ENCODE measurements around the gene FHIT.

DNA sequence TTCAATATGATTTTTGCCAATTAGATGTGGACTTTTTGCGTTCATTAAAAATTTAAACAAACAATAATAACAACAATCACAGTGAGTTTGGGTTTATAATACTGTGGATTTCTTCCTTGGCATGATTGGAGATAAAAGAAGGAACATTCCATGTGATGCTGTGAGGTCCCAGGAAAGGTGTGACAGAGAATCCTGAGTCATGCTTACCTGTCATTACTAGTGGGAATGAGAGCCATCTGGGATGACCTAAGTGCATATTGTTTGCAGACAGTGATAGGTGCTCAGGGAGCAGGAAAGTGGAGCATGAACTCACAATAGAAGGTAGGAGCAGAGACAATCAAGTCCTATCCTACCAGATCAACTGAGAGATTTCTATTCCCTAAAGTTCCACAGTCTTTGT lies 1434.9 kb downstream of the FHIT start:
- TF ChIP-seq, protein P1, sequence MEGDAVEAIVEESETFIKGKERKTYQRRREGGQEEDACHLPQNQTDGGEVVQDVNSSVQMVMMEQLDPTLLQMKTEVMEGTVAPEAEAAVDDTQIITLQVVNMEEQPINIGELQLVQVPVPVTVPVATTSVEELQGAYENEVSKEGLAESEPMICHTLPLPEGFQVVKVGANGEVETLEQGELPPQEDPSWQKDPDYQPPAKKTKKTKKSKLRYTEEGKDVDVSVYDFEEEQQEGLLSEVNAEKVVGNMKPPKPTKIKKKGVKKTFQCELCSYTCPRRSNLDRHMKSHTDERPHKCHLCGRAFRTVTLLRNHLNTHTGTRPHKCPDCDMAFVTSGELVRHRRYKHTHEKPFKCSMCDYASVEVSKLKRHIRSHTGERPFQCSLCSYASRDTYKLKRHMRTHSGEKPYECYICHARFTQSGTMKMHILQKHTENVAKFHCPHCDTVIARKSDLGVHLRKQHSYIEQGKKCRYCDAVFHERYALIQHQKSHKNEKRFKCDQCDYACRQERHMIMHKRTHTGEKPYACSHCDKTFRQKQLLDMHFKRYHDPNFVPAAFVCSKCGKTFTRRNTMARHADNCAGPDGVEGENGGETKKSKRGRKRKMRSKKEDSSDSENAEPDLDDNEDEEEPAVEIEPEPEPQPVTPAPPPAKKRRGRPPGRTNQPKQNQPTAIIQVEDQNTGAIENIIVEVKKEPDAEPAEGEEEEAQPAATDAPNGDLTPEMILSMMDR (IDR thresholded peaks at IDR 0.05; ENCODE audit: low read depth, low read length, poor library complexity, severe bottlenecking) = no peak
- no peak for TF ChIP-seq EZH2phosphoT487 (IDR thresholded peaks at IDR 0.05; ENCODE audit: borderline replicate concordance, low read length)
